Measurements from ENCODE around the gene XRCC1.
"Not testable (repeated sequence)": the region's sequence is repeated elsewhere in the genome, so short reads cannot be mapped to it uniquely, and the experiment has no call there.

The XRCC1 gene

DNA sequence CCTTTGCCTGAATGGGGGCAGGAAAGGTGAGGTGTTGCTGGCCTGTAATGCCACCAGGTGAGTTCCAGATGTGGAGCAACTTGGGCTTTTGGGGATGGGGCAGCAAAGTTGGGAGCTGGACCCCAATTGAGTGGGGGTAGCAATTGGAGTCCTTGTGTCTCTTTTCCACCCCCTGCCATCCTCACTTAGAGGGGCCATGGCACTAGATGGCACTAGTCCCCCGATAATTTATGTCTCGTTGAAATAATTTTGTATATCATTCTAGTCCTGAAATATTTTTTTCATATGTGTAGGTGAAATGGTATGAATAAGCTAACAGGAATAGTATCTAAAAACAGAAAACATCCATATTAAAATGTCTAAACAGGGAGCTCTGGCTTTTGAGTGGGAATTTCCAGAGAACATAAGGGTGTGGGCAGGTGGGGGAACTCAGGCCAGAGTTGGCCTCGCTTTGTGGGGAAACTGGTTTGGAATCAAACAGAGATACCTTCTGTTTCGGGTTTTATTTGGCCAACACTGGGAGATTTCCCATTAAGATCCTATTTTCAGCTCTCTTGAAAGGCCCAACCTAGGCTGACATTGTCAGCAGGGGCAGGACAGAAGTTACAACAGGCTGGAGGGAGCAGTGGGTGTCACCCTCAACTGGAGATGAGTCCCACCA lies 24.4 kb upstream of the XRCC1 start:
- no peak for DNase-seq

DNA sequence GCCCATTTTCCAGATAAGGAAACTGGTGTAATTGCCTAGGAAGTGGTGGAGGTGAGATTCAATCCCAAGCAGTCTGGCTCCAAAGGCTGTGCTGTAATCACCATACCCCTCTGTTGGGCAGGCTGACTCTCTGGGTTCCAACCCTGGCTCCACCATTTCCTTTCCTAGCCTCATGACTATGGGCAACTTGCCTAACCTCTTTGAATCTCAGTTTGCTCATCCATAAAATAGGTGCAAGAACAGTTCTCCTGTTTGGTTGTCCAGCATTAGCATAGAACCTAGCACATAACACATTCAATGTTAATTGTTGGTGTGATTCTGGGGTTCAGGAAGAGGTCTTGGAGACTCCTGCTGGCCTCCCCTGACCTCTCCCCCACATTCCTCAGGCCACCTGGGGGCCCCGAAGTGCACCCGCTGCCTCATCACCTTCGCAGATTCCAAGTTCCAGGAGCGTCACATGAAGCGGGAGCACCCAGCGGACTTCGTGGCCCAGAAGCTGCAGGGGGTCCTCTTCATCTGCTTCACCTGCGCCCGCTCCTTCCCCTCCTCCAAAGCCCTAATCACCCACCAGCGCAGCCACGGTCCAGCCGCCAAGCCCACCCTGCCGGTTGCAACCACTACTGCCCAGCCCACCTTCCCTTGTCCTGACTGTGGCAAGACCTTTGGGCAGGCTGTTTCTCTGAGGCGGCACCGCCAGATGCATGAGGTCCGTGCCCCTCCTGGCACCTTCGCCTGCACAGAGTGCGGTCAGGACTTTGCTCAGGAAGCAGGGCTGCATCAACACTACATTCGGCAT lies 23.3 kb upstream of the XRCC1 start:
- DNase-seq, result no peak

- DNase-seq, result no peak
Observed at GRCh38 chr19:43597876-43598275, 22.5 kb upstream of the XRCC1 start.

DNA sequence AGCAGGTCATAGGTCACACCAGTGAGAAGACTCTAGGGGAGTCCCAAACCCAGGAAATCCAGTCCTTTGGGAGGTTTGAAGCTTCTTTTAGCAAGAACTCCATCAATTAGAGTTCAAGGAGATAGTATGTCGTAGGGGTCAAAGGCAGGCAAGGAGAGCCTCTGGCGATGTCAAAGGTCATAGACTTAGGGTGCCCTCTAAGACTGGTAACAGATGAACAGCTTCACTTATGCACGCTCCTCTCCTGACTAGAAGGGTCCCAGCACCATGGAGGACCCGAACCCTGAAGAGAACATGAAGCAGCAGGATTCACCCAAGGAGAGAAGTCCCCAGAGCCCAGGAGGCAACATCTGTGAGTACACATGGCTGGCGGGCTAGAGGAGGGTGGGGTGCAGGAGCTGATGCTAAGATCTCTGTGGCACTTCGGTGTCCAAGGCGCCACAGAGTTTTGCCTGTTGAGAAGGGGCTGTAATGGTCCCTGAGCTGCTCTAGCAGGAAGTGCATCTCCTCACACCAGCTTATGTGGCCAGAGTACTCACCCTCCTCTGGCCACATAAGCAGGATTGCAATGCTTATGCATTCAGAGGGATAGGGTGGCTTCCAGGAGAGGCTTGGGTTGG lies 21.6 kb upstream of the XRCC1 start:
- no peak for DNase-seq

DNA sequence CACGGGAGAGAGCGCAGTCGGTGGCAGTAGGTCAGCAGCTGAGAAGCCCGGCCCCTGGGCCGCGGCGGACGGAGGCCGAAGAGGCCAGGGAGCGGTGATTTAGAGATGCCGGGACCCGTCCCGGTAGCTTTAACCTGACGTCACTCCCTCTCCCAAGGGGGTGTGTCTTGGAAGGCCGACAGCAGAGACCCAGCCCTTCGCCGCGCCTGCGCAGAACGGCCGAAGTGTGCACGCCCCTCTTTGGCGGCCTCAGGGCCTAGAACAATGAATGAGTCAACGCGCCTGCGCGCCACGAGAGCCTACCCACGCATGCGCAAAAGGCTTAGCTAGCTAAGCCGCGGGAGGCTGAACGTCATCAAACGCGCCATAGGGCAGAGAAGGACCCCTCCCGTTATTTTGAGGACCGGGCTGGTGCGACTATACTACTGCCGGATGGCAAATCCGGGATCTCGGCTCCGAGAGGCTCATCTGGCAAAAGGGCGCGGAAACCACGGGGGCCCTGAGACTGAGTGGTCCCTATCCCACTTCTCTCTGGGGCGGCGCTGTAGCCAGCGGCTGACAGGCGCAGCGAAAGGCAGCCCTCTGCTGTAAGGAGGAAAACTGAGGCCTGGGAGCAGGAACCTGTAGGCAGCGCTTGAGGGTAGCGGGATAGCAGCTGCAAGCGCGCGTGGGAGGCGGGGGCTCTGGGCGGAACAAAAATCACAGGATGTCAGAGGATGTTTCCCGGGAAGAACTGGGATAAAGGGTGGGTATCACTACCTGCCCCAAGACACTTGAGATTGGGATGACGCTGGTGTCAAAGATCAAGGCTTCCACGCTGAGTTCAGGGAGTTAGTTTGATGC lies 20.9 kb upstream of the XRCC1 start, which contains the start of the genes IRGQ and ZNF576:
TSS of gene IRGQ (minus strand) at position 136 of the 843 bp plus-strand sequence. CDS start 796 bp downstream, outside the sequence.
TSS of gene ZNF576 (plus strand) at position 597 of the 843 bp plus-strand sequence. CDS start 514 bp downstream, outside the sequence.
- peak; percentile 100 for DNase-seq

- DNase-seq, result no peak
Observed at GRCh38 chr19:43595605-43595998, 20.3 kb upstream of the XRCC1 start.

DNA sequence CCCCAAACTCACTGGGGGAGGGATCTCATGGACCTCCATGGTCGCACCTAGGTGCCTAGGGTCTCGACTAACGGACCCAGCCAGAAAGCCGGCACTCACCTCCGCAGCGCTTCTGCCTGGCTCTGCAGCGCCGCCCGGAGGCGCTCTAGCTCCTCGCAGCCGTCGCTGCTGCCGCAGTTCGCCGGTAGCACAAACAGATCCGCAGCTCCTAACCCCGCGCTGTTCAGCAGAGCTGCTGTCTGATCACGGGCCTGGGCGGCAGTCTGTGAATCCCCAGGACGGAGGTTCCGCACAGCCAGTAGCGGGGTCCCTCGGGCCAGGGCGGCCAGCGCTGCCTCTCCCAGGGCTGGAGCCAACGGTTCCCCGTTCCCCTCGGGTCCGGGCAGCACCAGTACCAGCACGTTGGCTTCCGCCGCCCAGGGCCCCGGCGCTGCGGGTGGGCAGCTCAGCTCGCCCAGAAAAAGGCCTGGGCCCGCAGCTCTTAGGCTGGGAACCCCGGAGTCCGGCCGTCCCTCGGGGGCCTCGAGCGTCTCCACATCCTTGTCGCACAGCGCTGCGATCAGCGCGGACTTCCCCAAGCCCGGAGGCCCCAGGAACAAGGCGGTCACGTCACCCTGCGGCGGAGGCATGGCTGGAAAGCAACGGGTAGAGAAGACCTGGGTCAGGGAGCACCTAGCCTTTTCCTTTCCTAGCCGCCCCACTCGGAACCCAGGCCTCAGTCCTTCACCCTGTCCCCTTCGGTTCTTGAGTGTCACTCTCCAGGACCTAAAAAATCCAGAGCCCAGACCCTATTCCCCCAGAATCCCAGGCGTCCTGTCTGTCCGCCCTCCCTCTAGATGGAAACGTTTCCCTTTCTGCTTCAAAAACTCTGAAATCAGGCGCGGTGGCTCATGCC lies 19.6 kb upstream of the XRCC1 start:
- peak; percentile 68 for DNase-seq

- DNase-seq, result no peak
Observed at GRCh38 chr19:43594081-43594697, 18.9 kb upstream of the XRCC1 start.

DNA sequence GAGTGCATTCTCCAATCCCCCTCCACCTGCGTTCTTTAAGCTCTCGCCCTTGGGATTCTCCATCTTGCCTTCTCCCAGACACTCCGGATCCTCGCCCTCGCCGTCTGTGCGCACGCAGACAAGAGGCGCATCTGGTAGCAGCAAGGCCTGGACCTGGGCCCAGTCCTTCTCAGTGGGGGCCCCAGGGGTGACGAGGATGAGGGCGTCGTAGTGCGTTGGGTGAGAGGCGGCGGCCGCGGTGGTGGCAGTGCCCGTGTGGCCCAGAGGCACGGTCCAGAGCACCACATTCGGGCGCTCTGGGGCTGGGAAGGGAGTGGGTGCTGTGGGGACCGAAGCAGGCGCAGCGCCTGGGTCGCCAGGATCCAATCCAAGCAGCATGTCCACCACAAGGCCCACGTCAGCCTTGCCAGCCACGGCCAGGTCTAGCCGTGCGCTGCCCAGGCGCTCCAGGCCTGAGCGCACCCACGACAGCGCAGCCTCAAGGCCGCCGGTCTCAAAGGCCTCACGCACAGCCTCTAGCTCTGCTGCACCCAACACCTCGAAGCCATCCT lies 17.5 kb upstream of the XRCC1 start:
- no peak for DNase-seq

- DNase-seq, result no peak
Observed at GRCh38 chr19:43591904-43592772, 16.8 kb upstream of the XRCC1 start.

GRCh38 chr19:43589678-43590077 lies 14.4 kb upstream of the XRCC1 start:
- DNase-seq, result no peak

DNA sequence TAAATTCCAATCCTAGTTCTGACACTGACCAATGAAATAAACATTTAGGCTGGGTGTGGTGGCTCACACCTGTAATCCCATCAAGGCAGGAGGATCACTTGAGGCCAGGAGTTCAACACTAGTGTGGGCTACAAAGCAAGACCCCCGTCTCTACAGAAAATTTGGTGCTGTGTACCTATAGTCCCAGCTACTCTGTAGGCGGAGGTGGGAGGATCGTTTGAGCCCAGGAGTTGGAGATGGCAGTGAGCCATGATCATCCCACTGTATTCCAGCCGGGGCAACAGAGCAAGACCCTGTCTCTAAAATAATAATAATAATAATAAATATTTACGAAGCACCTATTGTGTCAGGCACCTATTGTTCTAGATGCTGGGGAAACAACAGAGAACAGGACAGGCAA lies 13.9 kb upstream of the XRCC1 start:
- DNase-seq, result no peak

DNA sequence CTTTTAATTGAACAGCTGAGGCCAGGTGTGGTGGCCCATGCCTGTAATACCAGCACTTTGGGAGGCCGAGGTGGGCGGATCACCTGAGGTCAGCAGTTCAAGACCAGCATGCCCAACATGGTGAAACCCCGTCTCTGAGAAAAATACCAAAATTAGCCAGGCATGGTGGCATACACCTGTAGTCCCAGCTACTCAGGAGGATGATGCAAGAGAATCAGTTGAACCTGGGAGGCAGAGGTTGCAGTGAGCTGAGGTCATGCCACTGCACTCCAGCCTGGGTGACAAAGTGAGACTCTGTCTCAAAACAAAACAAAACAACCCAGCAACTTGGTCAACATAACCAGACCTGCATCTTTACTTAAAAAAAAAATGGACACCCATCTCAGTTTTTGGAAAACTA lies 11.7 kb upstream of the XRCC1 start:
- DNase-seq, result not testable (repeated sequence)

DNA sequence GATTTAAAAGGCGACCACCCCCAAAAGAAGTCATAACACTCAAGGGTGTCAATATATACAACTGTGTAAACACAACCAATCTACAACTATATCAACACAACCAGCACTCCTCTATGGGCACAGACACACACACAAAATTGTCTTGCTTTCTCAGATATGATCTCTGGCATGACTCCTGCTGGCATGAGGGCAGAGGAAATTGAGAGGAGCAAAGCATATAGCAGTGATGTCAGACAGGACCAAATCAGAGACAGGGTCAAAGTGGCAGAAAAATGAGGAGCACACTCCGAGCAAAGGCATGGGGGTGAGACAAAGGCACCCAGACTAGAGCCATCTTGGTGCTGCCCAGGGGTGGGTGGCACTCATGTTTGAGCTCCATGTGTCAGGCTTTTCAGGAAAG lies 11.0 kb upstream of the XRCC1 start:
- no peak for DNase-seq

DNA sequence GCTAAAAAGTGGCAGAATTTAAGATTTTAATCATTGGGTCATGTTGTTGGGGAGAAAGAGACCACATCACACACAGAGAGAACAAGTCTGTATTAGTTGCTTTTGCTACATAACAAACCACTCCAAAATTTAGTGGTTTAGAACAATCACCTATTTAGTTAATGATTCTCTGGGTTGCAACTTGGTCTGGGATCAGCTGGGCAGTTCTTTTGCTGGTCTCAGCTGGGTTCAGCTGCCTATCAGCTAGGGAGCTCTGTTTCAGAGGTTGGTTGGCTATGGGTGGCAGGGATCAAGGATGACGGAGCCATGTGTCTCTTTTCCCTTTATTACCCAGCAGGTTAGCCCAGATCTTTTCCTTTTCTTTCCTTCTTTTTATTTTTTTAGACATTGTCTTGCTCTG lies 9.2 kb upstream of the XRCC1 start:
- no peak for DNase-seq

DNA sequence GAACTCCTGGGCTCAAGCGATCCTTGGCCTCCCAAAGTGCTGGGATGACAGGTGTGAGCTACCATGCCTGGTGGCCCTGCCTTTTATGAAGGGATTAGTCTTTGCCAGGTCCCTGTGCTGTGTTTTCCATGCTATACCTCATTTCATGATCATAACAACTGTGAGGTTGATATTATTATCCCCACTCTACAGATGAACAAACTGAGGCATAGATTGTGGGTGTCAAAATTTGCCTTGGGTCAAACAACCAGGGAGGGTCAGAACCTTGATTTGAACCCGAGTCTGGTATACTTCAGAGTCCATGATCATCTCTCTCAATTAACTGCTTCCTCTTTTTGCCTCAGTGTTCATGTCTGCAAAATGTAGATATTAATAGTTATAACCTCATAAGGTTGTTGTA lies 7.2 kb upstream of the XRCC1 start:
- no peak for DNase-seq

- DNase-seq, result no peak
Observed at GRCh38 chr19:43581467-43581866, 6.1 kb upstream of the XRCC1 start.

- no peak for DNase-seq
Observed at GRCh38 chr19:43578787-43579186, 3.5 kb upstream of the XRCC1 start.

DNA sequence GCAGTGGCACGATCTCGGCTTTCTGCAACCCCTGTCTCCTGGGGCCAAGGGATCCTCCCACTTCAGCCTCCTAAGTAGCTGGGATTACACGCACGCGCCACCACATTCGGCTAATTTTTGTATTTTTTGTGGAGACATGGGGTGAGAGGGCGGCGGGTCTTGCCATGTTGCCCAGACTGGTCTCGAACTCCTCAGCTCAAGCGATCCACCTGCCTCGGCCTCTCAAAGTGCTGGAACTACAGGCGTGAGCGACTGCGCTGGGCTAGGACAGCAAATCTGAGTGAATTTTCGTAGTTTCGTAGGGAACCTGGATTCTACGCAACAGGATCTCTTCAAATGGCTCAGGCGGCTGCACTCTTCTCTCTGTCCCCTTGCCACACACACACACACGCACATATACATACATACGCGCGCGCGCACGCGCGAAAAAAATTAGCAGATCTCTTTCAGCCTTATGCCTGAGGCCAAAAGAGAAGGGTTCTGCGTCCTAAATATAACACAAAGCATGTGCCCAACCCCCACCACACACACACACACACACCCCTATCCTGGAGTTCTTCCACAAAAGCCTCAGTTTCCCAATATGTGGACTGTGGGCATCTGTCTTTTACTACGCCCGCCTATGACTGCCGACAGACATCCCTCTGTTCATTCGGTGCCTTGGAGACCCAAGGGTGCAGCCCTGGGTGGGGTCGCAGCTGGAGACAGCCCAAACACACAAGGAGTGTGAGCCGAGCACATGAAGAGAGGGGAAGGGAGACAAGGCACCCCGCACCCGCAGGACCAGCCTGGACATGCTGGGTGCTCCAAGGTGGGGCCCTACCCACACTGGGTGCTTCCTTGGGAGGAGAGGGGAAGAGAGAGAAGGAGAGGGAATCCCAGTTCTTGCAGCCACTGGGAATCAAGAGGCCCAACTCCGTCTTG lies 890 bp upstream of the XRCC1 start:
- DNase-seq, result no peak

Measured in COR-L47 (cell line).